ENCODE data around the gene GPR162. TPM values are rescaled to one million over a fixed set of nuclear protein-coding genes. Genes with fewer than 3 reads are reported as not detected.
"Not testable (repeated sequence)": the region's sequence is repeated elsewhere in the genome, so short reads cannot be mapped to it uniquely, and the experiment has no call there.

GPR162 gene
- total RNA-seq, 1 donor from 2014 or later, result 7.0 TPM

DNA sequence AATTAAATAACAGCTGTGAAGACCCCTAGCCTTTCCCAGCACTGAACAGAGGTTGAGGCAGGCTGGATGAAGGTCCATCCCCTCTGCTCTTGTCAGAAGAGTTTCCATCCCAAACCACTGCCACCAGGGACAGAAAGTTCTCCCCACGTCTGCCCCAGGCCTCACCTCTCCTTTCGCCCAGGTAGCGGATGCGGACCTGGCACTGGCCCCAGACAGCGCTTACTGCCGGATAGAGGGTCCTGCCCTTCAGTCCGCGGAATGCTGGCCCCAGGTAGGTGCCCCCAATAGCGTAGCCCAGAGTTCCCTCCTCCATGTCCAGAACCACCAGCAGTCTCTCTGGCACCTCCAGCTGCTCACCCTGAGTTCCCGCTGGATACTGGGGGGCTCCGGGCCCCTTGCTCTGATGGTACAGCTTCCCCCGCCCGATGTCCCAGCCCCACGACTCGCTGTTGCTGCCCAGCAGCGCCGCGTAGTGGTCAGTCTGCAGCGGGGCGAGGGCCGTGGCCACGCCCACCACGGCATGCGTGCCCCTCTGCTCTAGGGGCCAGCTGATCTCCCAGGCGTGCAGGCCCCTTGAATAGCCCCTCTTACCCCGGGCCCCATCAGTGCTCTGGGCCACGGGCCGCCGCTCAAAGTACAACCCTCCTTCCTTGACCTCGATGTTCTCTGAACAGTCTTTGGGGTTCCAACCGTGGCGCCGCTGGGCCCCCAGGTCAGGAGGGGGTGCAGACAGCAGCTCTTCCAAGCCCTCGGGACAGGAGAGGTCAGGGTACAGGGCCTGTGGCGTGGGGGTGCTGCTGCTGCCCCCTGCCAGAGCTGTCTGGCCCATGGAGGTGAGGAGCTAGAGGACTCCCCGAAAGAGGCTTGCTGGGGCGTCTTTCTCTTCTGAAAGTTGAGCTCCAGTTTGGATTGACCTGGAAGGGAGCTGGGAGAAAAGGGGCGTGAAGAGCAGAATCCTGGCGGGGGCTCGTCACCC, 50.7 kb downstream of the GPR162 start:
- peak; percentile 93 for DNase-seq (ENCODE audit: low spot score)

GRCh38 chr12:6873094-6874014, 51.7 kb downstream of the GPR162 start, which contains the start of gene SPSB2:
SPSB2 (minus strand) TSS chr12:6873303; CDS start chr12:6872901, 402 bp downstream.
- DNase-seq (ENCODE audit: low spot score), result peak; percentile 99

DNA sequence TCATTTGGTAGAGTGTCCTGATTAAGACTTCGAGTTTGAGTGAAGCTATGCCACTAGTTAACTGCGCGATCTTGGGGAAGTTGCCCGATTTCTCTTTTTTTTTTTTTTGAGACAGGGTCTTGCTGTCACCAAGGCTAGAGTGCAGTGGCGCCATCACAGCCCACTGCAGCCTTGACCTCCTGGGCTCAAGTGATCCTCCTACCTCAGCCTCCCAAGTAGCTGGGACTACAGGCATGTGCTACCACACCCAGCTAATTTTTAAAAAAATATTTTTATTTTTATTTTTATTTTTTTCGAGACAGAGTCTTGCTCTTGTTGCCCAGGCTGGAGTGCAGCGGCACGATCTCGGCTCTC, 52.4 kb downstream of the GPR162 start:
- DNase-seq (ENCODE audit: low spot score), result not testable (repeated sequence)

Other genes starting within 250 kb of the GPR162 start
- 218 TPM for gene CHD4, start 214.4 kb upstream of the GPR162 start, total RNA-seq
- 2.5 TPM for gene LPAR5, start 185.9 kb upstream of the GPR162 start, total RNA-seq
- 2.5 TPM for gene ACRBP, start 174.4 kb upstream of the GPR162 start, total RNA-seq
- 16.7 TPM for gene ING4, start 158.7 kb upstream of the GPR162 start, total RNA-seq
- gene ZNF384, start 132.4 kb upstream of the GPR162 start, total RNA-seq, result 39.3 TPM
- 0.16 TPM for gene PIANP, start 121.0 kb upstream of the GPR162 start, total RNA-seq
- 57.5 TPM for gene COPS7A, start 97.8 kb upstream of the GPR162 start, total RNA-seq
- 145 TPM for gene MLF2, start 68.7 kb upstream of the GPR162 start, total RNA-seq
- gene PTMS, start 55.5 kb upstream of the GPR162 start, total RNA-seq, result 161 TPM
- gene LAG3, start 49.3 kb upstream of the GPR162 start, total RNA-seq, result 1.3 TPM
- 31.3 TPM for gene CD4, start 32.3 kb upstream of the GPR162 start, total RNA-seq
- gene P3H3, start 6.6 kb downstream of the GPR162 start, total RNA-seq, result 11.1 TPM
- gene GNB3, start 19.1 kb downstream of the GPR162 start, total RNA-seq, result 1.2 TPM
- 0.16 TPM for gene CDCA3, start 29.5 kb downstream of the GPR162 start, total RNA-seq
- 74.8 TPM for gene USP5, start 30.3 kb downstream of the GPR162 start, total RNA-seq
- gene TPI1, start 45.7 kb downstream of the GPR162 start, total RNA-seq, result 383 TPM
- 4.6 TPM for gene SPSB2, start 51.5 kb downstream of the GPR162 start, total RNA-seq
- 4.2 TPM for gene LRRC23, start 83.0 kb downstream of the GPR162 start, total RNA-seq
- 5.3 TPM for gene ENO2, start 92.8 kb downstream of the GPR162 start, total RNA-seq
- gene ATN1, start 106.1 kb downstream of the GPR162 start, total RNA-seq, result 148 TPM
- not detected for gene RNU7-1, start 122.0 kb downstream of the GPR162 start, total RNA-seq
- gene C12orf57, start 122.2 kb downstream of the GPR162 start, total RNA-seq, result 125 TPM
- 47.2 TPM for gene PTPN6, start 129.5 kb downstream of the GPR162 start, total RNA-seq
- gene PHB2, start 148.8 kb downstream of the GPR162 start, total RNA-seq, result 143 TPM
- gene EMG1, start 149.1 kb downstream of the GPR162 start, total RNA-seq, result 44.3 TPM
- 60.1 TPM for gene LPCAT3, start 196.7 kb downstream of the GPR162 start, total RNA-seq
- gene C1S, start 238.9 kb downstream of the GPR162 start, total RNA-seq, result 593 TPM